HG02884 (cell line): Measurements from ENCODE around the gene LMX1B.

Source experiments
- ATAC-seq: cut with Tn5 transposase; IDR thresholded peaks from one replicate; pipeline ENCODE4 v1.9.1; 2021; ENCODE audit warnings: mild to moderate bottlenecking, moderate library complexity; ENCODE audit not compliant: unreplicated experiment

The LMX1B gene

DNA sequence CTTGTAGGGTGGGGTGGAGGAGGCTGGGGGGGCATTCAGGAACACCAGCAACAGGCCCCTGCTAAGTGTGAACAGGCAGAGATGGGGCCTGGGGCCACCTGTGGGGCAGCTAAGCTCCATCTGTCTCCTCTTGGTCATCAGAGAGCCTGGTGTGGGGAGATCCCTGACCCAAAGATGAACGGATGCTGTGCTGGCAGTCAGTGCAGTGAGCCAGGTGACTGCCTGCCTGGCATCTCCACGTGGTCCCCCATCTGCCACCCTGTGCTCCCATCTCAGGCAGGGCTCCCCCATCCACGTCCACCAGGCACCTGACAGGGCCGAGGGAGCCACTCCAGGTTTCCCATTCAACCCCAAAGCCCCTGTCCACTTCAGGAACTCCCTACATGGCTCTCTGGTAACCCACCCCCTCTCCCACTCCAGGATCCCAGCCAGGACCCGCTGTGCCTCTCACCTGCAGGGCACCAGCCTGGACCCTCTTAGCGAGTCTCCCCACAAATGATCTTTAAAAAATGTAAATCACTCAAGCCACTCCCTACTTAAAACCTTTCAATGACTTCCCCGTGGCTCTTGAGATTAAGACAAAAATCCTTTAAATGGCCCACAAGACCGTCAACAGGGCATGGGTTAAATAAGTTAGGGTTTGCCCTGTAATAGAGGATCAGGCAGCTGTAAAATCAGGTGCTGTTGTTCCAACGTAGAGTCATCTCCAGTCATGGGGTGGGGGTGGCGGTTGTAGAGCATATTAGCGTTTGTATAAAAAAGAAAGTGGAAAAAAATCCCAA, 60.8 kb downstream of the LMX1B start:
- no peak for ATAC-seq

DNA sequence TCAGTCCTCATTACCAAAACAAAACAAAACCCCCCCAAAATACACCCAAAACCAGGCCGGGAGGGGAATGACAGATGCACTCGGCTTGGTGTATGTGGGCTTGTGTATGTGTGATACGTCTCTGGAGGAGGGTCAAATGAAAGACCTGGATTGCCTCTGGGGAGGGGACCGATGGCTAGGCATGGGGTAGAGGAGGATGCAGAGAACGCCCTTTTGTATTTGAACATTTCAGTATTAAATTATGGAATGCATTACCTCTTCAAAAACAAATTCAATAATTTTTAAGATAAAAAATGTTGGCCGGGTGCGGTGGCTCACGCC, 61.4 kb downstream of the LMX1B start:
- ATAC-seq = no peak

DNA sequence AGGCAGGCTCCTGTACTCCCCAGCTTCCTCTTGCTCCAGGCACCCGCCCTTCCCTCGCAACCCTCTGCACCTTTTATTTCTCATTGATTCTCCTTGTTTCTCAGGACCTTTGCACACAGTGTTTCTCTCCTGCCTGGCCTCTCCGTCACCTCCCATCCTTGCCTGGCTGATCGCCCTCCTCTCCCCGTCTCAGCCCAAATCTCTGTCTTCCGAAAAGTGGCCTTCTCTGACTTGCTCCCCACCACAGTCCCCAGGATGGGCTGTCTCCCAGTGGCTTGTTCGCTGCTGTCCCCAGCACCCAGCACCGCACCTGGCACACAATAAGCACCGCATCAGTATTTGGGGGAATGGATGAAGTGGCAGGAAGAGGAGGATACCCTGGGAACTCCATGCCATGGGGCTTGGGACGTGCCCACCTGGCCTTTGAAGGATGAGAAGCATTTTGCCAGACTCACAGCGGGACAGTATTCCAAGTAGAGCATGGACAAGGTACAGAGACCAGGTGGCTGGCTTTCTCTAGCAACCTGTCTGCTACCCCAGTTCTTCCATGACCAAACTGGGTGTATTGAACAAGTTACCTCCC, 62.5 kb downstream of the LMX1B start:
- ATAC-seq = no peak

DNA sequence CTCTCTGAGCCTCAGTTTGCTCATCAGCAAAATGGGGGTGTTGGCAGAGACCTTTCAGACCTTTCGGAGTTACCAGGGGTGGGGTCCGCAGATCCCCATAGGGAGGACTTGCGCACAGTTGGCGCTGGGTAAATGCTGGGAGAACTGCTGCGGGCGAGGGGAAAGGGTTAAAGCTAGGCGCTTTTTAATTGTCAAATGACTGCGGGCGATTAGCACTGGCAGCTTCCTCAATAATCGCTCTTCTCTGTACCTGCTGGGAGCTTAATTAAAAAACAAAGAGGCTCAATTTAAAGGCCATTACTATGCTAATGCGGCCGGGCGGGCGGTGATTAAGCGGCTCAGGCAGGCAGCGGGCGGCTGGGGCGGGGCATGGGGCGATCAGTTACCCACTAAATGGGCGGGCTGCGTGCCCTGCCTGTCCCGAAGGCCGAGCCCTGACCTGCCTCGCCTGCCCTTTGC, 63.0 kb downstream of the LMX1B start:
- ATAC-seq = no peak

DNA sequence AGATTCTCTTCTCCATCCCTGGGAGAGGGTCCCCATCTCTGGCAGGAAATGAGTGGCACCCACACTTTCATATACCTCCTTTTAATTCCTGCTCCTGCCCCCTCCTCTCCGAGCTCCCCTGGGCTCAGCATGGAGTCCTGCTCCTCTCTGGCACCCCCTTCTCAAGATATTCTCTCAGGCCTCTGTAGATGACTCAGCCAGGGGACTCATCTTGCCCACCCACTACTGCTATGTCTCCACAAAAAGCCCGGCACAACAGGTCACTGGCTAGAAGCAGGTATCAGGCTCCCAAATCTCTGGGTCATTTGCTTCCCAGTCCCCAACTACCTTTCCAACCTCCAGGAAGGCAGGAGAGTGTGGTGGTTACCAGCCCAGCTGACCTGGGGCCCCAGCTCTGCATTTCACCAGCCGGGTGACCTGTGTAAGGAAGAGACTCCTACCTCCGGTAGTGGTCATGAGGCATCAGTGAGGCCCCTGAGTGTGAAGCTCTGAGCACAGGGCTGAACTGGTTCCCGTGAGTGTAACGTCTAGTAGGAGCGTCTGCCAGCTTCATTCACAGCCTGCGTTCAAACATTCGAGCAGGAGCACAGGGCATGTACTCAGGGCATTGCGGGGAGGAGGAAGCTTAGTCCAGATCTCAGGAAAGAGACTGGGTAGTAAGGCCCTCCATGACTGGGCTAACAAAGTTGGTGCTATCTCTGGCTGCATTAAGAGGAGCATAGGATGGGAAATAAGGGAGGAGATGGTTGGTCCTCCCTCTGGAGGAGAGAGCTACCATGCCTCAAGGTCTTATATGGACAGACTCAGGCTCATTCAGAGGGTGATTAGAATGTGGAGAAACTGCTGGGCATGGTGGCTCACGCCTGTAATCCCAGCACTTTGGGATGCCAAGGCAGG, 63.7 kb downstream of the LMX1B start:
- no peak for ATAC-seq

DNA sequence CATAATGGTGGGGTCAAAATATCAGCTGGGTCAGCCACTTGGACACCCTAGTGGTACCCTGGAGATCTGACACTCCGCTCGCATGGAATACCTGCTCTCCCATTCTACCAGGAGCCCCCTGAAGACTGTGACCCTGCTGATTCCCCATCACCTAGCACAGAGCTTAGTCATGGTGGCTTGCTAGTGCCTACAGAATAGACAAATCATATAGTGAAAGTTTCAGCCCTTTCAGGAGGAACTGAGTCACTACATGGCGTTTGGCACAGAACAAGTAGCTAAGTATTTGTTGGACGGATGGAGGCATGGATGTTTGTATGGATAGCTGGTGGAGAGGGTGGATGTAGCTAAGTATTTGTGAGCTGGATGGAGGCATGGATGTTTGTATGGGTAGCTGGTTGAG, 65.3 kb downstream of the LMX1B start:
- ATAC-seq = no peak

DNA sequence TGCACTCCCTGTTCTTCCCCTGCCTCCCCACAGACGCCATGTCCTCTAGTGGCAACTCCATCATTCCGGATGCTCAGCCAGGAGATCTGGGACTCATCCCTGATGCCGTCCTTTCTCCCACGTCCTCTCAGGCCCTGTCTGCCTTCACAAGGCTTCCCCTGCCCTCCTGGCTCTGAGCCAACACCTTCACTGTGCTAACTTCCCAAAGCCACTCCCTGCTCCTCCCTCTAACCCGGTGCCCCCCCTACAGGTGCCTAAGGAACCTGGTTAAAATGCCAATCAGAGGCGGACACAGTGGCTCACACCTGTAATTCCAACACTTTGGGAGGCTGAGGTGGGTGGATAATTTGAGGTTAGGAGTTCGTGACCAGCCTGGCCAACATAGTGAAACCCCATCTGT, 67.6 kb downstream of the LMX1B start:
- no peak for ATAC-seq

DNA sequence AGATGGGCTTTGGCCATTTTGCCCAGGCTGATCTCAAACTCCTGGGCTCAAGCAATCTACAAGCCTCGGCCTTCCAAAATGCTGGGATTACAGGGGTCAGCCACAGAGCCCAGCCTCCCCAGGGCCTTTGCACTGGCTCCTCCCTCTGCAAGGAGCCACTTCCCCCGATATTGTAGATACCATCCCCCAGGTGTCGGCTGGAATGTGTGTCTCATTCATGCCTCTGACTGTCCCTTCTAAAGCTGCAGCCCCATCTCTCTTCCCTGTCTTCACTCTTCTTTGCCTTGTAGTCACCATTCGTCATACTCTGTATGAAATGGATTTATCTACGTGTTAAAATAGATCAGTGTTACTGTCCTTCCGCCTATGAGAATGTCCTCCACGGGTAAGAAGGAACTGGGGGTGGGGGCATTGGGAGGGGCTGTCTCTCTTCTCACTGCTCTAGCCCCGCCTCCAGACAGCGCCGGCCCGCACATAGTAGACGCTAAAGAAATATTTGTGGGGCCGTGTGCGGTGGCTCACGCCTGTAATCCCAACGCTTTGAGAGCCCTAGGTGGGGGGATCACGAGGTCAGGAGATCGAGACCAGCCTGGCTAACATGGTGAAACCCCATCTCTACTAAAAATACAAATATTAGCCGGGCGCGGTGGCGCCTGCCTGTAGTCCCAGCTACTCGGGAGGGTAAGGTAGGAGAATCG, 68.5 kb downstream of the LMX1B start:
- ATAC-seq = no peak

DNA sequence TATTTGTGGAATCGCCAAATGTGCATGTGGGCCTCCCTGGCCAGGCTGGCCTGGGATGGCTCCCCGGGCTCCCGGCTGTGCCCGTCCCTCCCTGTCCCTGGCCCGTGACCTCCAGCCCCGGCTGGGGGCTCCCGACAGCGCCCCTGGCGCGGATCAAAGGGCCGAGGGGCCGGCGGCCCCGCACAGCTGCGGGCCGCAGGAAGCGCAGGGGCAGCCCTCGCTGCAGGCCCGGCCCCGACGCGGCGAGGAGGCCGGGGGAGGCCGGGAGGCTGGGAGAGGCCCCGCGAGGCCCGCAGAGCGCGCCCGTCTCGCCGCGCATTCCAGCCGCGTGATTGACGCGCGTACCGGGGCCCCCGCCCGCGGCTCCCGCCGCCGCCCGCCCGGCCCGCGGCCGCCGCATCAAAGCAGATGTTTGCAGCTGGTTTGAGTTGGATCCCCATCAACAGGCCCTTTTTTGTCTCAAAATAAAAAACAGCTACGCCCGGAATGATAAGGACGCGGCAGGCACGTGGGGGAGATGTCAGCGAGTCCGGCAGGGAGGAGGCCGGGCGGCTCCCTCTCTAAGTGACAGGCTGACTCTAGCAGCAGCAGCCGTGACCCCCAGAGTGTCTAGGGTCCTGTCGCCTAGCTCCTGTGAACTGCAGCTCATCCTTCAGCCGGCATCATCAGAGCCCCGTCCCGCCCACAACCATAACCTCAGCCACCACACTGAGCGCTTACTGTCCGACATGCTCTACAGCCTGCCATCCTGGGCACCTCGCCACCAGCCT, 69.4 kb downstream of the LMX1B start:
- ATAC-seq = no peak

DNA sequence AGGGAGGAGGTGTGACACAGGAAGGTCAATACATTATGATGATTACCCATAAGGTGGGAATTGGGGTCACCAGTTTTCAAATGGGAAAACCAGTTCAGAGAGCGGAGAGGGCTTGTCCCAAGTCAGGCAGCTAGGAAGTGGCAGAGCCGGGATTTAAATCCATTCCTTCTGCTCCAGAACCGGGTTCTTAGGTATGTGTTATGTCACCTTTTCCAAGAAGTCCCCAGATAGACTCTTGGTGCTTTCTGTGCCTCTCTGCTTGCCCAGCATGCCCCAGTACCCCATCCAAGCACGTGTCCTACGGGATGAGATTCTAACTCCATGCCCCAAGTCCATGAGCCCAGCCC, 69.9 kb downstream of the LMX1B start:
- no peak for ATAC-seq

DNA sequence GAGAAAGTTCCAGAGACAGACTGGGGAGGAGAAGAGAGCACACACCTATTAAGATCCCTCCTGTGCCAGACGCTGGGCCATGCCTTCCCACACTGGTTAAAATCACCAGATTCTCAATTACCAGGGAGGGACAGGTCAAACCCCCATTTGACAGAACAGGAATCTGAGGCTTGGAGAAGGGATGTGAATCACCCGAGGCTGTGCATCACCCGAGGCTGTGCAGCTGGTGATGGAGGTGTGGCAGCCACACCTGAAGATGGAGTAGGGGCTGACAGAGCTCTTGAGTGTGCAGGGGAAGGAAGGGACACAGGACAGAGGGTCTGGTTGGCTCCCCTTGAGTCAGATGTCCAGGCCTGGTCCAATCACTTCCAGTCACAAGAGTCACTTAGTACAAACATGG, 70.6 kb downstream of the LMX1B start:
- ATAC-seq = no peak

DNA sequence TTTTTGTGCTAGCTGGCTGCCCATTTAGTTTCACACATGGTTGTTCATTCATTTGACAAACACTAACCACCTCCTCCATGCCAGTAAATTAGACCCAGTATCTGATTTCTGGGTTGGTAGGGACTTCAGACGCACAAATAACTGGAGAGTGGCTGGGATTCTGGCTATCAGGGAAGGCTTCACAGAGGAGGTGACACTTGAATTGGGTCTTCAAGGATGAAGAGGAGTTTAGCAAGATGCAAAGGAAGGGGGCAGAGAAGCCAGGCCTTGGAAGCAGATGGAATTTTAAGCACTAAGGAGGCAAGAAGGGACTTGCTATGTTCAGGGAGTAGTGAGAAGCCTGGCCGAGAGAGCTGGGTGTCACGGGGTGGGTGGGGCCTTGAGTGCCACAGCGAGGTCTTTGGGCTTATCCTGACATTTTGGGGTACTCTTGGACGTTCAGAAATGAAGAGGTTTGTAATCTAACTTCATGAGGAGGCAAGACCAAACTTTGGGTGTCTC, 71.3 kb downstream of the LMX1B start:
- no peak for ATAC-seq

DNA sequence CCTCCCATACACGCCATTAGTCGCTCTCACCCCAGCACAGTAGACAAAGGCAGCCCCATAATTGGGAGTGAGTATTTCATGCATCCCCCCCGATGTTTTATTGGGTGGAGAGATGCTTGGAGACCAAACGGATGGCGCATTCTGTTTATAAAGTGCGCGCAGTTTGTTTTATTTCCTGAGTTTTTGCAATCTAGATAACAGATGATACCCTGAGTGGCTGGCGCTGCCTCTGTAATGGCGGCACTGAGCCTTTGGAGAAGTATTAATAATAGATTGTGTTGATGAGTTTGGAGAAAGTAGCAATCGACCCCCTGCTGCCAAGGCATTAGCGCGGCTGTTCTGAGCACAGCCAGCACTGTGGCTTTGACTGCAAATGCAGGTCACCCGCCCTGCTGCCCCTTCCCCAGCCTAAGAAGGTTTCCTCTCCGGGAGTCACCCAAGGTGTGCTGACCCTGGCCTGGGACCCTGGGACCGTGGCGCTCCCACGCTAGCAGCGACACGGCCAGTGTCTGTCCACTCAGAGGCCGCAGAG, 74.3 kb downstream of the LMX1B start:
- no peak for ATAC-seq

DNA sequence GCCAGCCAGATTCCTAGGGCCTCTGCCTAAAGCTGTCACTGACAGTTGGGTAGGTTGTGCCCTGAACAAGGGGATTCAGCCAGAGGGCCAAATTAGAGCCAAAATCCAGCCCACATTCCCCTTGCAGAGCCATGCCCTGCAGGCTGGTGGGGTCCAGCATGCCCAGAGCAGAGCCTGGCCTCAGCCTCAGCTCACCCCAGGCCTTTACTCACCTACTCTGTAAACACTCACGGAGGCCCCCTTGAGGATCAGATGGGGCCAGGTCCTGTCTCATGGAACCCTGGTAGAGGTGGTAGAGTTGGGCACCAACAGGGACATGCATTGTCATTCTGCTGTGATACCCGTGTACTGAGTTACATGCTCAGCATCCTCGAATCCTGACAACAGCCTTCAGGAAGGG, 74.9 kb downstream of the LMX1B start:
- no peak for ATAC-seq

DNA sequence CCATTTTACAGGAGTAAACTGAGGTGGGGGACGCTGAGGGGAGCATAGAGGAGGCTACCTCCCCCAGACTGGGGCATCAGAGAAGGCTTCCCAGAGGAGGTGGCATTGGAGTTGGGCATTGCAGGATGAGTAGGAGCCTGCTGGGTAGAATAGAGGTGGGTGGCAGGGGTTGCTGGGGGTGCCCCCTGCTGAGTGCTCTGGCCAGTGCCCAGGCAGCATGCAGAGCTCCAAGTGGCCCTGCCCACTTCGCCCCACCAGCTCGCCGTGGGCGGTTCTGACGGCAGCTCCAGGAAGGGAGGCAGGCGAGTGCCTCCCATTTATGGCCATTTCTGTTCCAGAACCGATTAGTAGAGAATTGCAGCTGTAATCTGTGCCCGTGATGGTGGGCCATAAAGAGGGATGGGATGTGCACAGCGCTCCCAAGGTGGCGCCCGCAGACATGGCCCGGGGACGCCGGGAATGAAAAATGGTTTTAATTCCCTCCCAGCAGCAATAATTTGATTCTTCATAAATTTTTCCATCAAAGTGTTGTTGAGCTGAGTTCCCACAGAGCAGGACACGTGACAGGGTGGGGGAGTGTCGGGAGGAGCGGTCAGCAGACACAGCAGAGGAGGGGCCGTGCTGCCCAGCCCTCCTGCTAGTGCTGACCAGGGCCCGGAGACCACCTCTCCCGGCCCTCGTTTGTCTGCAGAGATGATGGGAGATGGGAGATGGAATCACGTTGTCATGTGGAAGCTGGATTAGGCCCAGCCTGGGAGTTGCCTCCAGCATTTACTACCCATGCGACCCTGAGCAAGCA, 75.5 kb downstream of the LMX1B start:
- no peak for ATAC-seq

DNA sequence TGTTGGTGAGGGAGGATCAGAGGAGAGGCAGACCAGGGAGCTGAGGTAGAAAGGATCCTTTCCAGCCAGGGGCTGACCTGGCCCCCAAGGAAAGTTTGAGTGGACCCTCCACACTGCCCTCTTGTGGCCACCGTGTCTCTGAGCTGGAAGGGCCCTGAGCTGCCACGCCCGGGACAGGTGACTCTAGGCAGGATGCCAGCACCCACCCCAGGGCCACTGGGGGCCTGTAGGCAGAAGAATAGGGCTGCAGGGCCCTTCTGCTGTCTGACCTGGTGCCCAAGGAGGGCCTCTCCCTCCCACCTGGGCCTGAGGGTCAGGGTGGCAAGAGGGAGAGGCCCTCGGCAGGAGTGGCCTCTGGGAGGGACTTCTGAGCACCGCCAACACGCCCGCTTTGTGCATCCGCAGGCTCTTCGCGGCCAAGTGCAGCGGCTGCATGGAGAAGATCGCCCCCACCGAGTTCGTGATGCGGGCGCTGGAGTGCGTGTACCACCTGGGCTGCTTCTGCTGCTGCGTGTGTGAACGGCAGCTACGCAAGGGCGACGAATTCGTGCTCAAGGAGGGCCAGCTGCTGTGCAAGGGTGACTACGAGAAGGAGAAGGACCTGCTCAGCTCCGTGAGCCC, 76.8 kb downstream of the LMX1B start:
- no peak for ATAC-seq

DNA sequence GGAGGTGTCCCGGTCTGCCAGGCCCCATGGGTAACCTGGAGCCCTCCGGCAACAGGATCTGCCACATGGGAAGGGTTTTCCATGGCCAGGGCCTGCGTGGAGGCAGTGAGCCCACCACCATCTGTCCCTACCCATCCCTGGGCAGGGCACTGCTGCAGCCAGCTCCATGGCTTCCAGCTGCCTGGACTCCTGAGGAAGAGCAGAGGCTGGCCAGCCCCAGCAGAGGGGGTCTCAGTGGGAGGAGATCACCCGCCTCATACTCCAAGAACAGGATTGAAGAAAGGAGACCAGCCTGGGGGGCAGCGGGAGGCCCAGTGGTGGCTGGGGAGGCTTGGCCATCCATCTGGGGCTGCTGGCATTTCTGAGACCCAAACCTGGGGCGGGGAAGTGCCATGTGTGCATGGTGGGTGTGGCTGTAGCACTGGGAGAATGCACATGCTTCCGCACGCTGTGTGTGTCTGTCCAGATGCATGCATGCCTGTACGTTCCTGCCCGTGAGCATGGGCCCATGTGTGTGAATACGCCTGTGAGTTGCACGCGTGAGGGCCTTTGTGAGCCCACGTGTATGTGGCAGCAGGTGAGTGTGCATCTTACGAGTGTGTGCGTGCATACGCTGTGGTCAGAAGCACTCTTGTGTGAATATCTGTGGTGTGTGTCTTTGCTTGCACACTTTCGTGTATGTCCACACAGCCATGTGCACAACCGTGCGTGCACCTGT, 78.5 kb downstream of the LMX1B start:
- ATAC-seq = no peak

DNA sequence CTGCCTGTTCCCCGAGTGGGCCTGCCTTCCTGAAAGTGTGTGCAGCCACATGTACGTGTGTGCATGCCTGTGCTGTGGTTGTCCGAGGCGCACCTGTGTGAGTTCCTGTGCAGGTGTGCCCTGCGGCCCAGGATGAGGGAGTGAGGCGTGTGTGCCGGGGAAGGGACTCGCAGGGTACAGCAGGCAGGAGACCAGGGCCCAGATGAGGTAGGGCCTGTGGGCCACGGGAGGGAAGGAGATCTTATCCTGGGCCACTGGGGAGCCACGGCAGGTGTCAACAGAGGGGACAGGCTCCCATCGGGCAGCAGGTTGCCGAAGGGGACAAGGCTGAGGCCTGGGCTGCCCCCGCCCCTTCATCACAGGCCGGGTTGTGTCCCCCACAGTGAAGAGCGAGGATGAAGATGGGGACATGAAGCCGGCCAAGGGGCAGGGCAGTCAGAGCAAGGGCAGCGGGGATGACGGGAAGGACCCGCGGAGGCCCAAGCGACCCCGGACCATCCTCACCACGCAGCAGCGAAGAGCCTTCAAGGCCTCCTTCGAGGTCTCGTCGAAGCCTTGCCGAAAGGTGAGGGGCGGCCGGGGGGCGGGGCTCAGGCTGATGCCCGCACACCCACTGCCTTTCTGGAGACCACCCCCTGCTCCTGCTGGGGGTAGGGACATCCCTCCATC, 79.2 kb downstream of the LMX1B start:
- ATAC-seq = no peak
